Left ventricle myocardium inferior (tissue), 1 donor: ENCODE results near the gene TSPAN18. TPM values are rescaled to one million over a fixed set of nuclear protein-coding genes. Genes with fewer than 3 reads are reported as not detected.

ENCODE experiments used
- DNase-seq: peaks from one replicate; pipeline ENCODE4 v3.0.0-alpha.2; 2020
- H3K27ac ChIP-seq: fragments of 200-600 bp; replicated peaks from 2 replicates; pipeline ENCODE4 v1.8.0; 2021
- H3K27me3 ChIP-seq: fragments of 200-600 bp; 2 replicates; pipeline ENCODE4 v1.8.0; 2021; ENCODE audit warnings: low read depth
- H3K36me3 ChIP-seq: fragments of 200-600 bp; 2 replicates; pipeline ENCODE4 v1.8.0; 2021
- H3K4me1 ChIP-seq: fragments of 200-600 bp; 2 replicates; pipeline ENCODE4 v1.8.0; 2021
- H3K4me3 ChIP-seq: fragments of 200-600 bp; 2 replicates; pipeline ENCODE4 v1.8.0; 2021; ENCODE audit warnings: mild to moderate bottlenecking, moderate library complexity
- H3K9me3 ChIP-seq: fragments of 200-600 bp; replicated peaks from 2 replicates; pipeline ENCODE4 v1.8.0; 2021
- CTCF ChIP-seq: fragments of 200-600 bp; IDR thresholded peaks from 2 replicates; pipeline ENCODE4 v1.8.0; 2021; ENCODE audit warnings: antibody characterized with exemption, mild to moderate bottlenecking, borderline replicate concordance
- intact Hi-C: fragments of 100-400 bp; cut with micrococcal nuclease; formaldehyde crosslinking; loops from one replicate; pipeline ENCODE4 v1.11.0; 2022
- total RNA-seq: library from RNA; stranded (reverse); fragmentation: NEBNext Ultra II Directional; extraction: Animal tissue kit (Norgen Biotek cat#: 25700); gene quantifications from one replicate; pipeline ENCODE4 v1.2.1, GENCODE V29; 2021
- donor health status: DM: no; HTN: yes; CAD: no; lungs with severe emphysema.

Gene TSPAN18
- total RNA-seq, 1 donor from 2014 or later: 129 TPM

GRCh38 chr11:44976576-44976975 lies 249.8 kb downstream of the TSPAN18 start:
- Histone ChIP-seq H3K9me3 (no peaks in the 10 kb centered on the region), H3K4me3 (no peak overlapping the region), H3K4me1 (peaks cover 44% of the 10 kb centered on the region), H3K27me3 (no peaks in the 10 kb centered on the region), H3K36me3 (no peaks in the 10 kb centered on the region), H3K27ac (no peak overlapping the region)
- no peak for TF ChIP-seq CTCF
- DNase-seq: no peak
- intact Hi-C loops: no loop called here

GRCh38 chr11:44977493-44977984 lies 250.8 kb downstream of the TSPAN18 start:
- no peaks in the 10 kb centered on the region for H3K36me3 ChIP-seq
- intact Hi-C loops: no loop called here
- H3K27me3 ChIP-seq: no peaks in the 10 kb centered on the region
- peak; percentile 35 for TF ChIP-seq CTCF
- no peaks in the 10 kb centered on the region for H3K9me3 ChIP-seq
- H3K4me3 ChIP-seq: no peak overlapping the region
- DNase-seq: no peak
- H3K4me1 ChIP-seq: peaks cover 43% of the 10 kb centered on the region
- H3K27ac ChIP-seq: peak overlapping the region; percentile 16

GRCh38 chr11:44978274-44978960 lies 251.7 kb downstream of the TSPAN18 start:
- DNase-seq: no peak
- Histone ChIP-seq H3K27ac (no peak overlapping the region), H3K27me3 (no peaks in the 10 kb centered on the region), H3K4me1 (peaks cover 35% of the 10 kb centered on the region), H3K9me3 (no peaks in the 10 kb centered on the region), H3K4me3 (no peak overlapping the region), H3K36me3 (no peaks in the 10 kb centered on the region)
- TF ChIP-seq CTCF: no peak
- intact Hi-C loops: no loop called here

- no peaks in the 10 kb centered on the region for H3K36me3 ChIP-seq
- H3K9me3 ChIP-seq: no peaks in the 10 kb centered on the region
- no peak overlapping the region for H3K27ac ChIP-seq
- no peak overlapping the region for H3K4me3 ChIP-seq
- no peak for DNase-seq
- no peaks in the 10 kb centered on the region for H3K27me3 ChIP-seq
- no peak for TF ChIP-seq CTCF
- H3K4me1 ChIP-seq: peaks cover 33% of the 10 kb centered on the region
- intact Hi-C loops: no loop called here
These were observed 252.2 kb downstream of the TSPAN18 start for GRCh38 chr11:44978961-44979331.

- H3K27me3 ChIP-seq: no peaks in the 10 kb centered on the region
- no peak overlapping the region for H3K4me3 ChIP-seq
- DNase-seq: no peak
- intact Hi-C loops: no loop called here
- H3K27ac ChIP-seq: peak overlapping the region; percentile 22
- H3K36me3 ChIP-seq: no peaks in the 10 kb centered on the region
- peaks cover 33% of the 10 kb centered on the region for H3K4me1 ChIP-seq
- TF ChIP-seq CTCF: no peak
- no peaks in the 10 kb centered on the region for H3K9me3 ChIP-seq
These were observed 253.0 kb downstream of the TSPAN18 start for GRCh38 chr11:44979543-44980399.
